Nephron progenitor cell (in vitro differentiated cells): ENCODE data around the gene CRY2.
A peak's percentile ranks its signal among the peaks of the same experiment; 100 is the strongest.

Source experiments
- DNase-seq: peaks from one replicate; pipeline ENCODE4 v3.0.0; 2021
- H3K27ac Mint-ChIP-seq: 2 replicates; pipeline ENCODE4 v1.8.0; 2021; ENCODE audit warnings: mild to moderate bottlenecking, moderate library complexity, mixed read lengths
- H3K27me3 Mint-ChIP-seq: 2 replicates; pipeline ENCODE4 v1.8.0; 2021; ENCODE audit warnings: mild to moderate bottlenecking, low read depth, mixed read lengths; ENCODE audit not compliant: poor library complexity
- H3K36me3 Mint-ChIP-seq: 2 replicates; pipeline ENCODE4 v1.8.0; 2021; ENCODE audit warnings: low read depth, mixed read lengths
- H3K4me1 Mint-ChIP-seq: 2 replicates; pipeline ENCODE4 v1.8.0; 2021; ENCODE audit warnings: mixed read lengths
- H3K4me3 Mint-ChIP-seq: 2 replicates; pipeline ENCODE4 v1.8.0; 2021; ENCODE audit warnings: mild to moderate bottlenecking, moderate library complexity, mixed read lengths
- H3K9me3 Mint-ChIP-seq: 2 replicates; pipeline ENCODE4 v1.8.0; 2021; ENCODE audit warnings: mild to moderate bottlenecking, moderate library complexity, mixed read lengths
- CTCF ChIP-seq: fragments of 200-600 bp; sonication (generic); IDR thresholded peaks from 2 replicates; pipeline ENCODE4 v1.5.0; 2021; ENCODE audit warnings: antibody characterized with exemption

The CRY2 gene

GRCh38 chr11:45864041-45864440 lies 16.8 kb downstream of the CRY2 start:
- TF ChIP-seq CTCF = no peak
- Mint-ChIP-seq H3K27me3 (peaks cover 3% of the 10 kb centered on the region), H3K4me1 (peaks cover 17% of the 10 kb centered on the region), H3K27ac (no peak overlapping the region), H3K36me3 (peaks cover 45% of the 10 kb centered on the region), H3K9me3 (no peaks in the 10 kb centered on the region), H3K4me3 (no peak overlapping the region)
- DNase-seq = no peak

GRCh38 chr11:45869551-45869950 lies 22.3 kb downstream of the CRY2 start:
- Mint-ChIP-seq H3K4me3 (no peak overlapping the region), H3K27me3 (peaks cover 3% of the 10 kb centered on the region), H3K9me3 (no peaks in the 10 kb centered on the region), H3K36me3 (peaks cover 37% of the 10 kb centered on the region), H3K4me1 (peaks cover 9% of the 10 kb centered on the region), H3K27ac (no peak overlapping the region)
- no peak for TF ChIP-seq CTCF
- DNase-seq = no peak

GRCh38 chr11:45870706-45871105 lies 23.4 kb downstream of the CRY2 start:
- no peak for DNase-seq
- H3K27ac Mint-ChIP-seq = no peak overlapping the region
- H3K9me3 Mint-ChIP-seq = no peaks in the 10 kb centered on the region
- H3K36me3 Mint-ChIP-seq = peaks cover 33% of the 10 kb centered on the region
- H3K4me3 Mint-ChIP-seq = no peak overlapping the region
- H3K27me3 Mint-ChIP-seq = peaks cover 3% of the 10 kb centered on the region
- peaks cover 4% of the 10 kb centered on the region for H3K4me1 Mint-ChIP-seq
- TF ChIP-seq CTCF = no peak

- DNase-seq = no peak
- Mint-ChIP-seq H3K9me3 (no peaks in the 10 kb centered on the region), H3K36me3 (peaks cover 30% of the 10 kb centered on the region)
Observed at GRCh38 chr11:45871638-45872037, 24.4 kb downstream of the CRY2 start.

GRCh38 chr11:45872651-45873356 lies 25.5 kb downstream of the CRY2 start:
- no peak overlapping the region for H3K27ac Mint-ChIP-seq
- TF ChIP-seq CTCF = peak; percentile 80
- no peaks in the 10 kb centered on the region for H3K27me3 Mint-ChIP-seq
- H3K36me3 Mint-ChIP-seq = peaks cover 37% of the 10 kb centered on the region
- H3K9me3 Mint-ChIP-seq = no peaks in the 10 kb centered on the region
- H3K4me1 Mint-ChIP-seq = no peaks in the 10 kb centered on the region
- DNase-seq = peak; percentile 76
- no peak overlapping the region for H3K4me3 Mint-ChIP-seq

More at GRCh38 chr11:45871638-45872037, 24.4 kb downstream of the CRY2 start:
- H3K27me3 Mint-ChIP-seq = no peaks in the 10 kb centered on the region
- no peak overlapping the region for H3K4me3 Mint-ChIP-seq
- peak overlapping the region; percentile 23 for H3K27ac Mint-ChIP-seq
- no peak for TF ChIP-seq CTCF
- no peaks in the 10 kb centered on the region for H3K4me1 Mint-ChIP-seq

- H3K4me1 Mint-ChIP-seq = peaks cover 7% of the 10 kb centered on the region
- no peaks in the 10 kb centered on the region for H3K9me3 Mint-ChIP-seq
- no peak overlapping the region for H3K27ac Mint-ChIP-seq
- DNase-seq = no peak
- no peaks in the 10 kb centered on the region for H3K27me3 Mint-ChIP-seq
- no peak for TF ChIP-seq CTCF
- H3K36me3 Mint-ChIP-seq = peaks cover 38% of the 10 kb centered on the region
- no peak overlapping the region for H3K4me3 Mint-ChIP-seq
Observed at GRCh38 chr11:45876401-45876800, 29.1 kb downstream of the CRY2 start.
